ENCODE measurements around the gene IQCE. TPM values are rescaled to one million over a fixed set of nuclear protein-coding genes. Genes with fewer than 3 reads are reported as not detected.

The IQCE gene
- polyA plus RNA-seq, 1 donor from 2014 or later, result 21.2 TPM

DNA sequence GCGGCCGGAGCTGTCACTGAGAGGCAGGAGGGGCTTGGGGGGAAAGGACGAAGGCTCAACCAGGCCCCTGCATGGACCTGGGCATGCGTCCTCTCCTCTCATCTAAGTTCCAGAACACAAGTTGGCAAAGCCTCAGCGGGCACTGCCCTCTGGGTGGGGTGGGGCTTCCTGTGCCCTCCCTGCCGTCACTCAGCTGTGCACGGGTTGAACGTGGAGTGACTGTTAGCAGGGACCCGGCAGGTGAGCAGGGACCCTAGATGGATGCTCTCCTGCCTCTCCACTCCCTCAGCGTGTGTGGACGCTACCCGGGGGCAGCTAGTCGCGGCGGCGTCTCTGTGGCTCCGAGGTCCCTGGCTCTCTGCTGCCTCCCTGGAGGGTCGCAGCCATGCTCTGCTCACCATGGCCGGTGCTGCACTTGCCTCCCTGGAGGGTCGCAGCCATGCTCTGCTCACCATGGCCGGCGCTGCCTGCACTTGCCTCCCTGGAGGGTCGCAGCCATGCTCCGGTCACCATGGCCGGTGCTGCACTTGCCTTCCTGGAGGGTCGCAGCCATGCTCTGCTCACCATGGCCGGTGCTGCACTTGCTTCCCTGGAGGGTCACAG, 36.6 kb downstream of the IQCE start:
- Histone ChIP-seq H3K9me2 (ENCODE audit: insufficient read depth, low read length) (no peaks in the 10 kb centered on the region), H3K9me3 (ENCODE audit: low read length) (no peaks in the 10 kb centered on the region), H3F3A (ENCODE audit: insufficient read depth, low read length, poor library complexity, severe bottlenecking) (no peaks in the 10 kb centered on the region), H3K36me3 (ENCODE audit: insufficient read depth, low read length) (no peaks in the 10 kb centered on the region), H3K27me3 (ENCODE audit: insufficient read depth, low read depth, low read length) (no peaks in the 10 kb centered on the region), H4K20me1 (ENCODE audit: insufficient read depth) (no peaks in the 10 kb centered on the region), H3K4me3 (ENCODE audit: low read length) (no peak overlapping the region), H3K79me2 (replicated peaks; ENCODE audit: insufficient read depth, low read length) (no peaks in the 10 kb centered on the region), H3K27ac (ENCODE audit: low read length) (no peak overlapping the region), H3K4me2 (ENCODE audit: low read length) (no peak overlapping the region), H3K9ac (ENCODE audit: low read length) (no peak overlapping the region), H2AFZ (ENCODE audit: low read depth, low read length) (no peak overlapping the region)
- no peak for TF ChIP-seq EZH2 (IDR thresholded peaks at IDR 0.05; ENCODE audit: borderline replicate concordance, insufficient read depth, low read length, poor library complexity, severe bottlenecking)
- TF ChIP-seq, protein P1, sequence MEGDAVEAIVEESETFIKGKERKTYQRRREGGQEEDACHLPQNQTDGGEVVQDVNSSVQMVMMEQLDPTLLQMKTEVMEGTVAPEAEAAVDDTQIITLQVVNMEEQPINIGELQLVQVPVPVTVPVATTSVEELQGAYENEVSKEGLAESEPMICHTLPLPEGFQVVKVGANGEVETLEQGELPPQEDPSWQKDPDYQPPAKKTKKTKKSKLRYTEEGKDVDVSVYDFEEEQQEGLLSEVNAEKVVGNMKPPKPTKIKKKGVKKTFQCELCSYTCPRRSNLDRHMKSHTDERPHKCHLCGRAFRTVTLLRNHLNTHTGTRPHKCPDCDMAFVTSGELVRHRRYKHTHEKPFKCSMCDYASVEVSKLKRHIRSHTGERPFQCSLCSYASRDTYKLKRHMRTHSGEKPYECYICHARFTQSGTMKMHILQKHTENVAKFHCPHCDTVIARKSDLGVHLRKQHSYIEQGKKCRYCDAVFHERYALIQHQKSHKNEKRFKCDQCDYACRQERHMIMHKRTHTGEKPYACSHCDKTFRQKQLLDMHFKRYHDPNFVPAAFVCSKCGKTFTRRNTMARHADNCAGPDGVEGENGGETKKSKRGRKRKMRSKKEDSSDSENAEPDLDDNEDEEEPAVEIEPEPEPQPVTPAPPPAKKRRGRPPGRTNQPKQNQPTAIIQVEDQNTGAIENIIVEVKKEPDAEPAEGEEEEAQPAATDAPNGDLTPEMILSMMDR (IDR thresholded peaks at IDR 0.05; ENCODE audit: poor library complexity, severe bottlenecking), result no peak
- TF ChIP-seq TAF1 (IDR thresholded peaks at IDR 0.05; ENCODE audit: low read depth), result no peak
- TF ChIP-seq MXI1 (conservative IDR thresholded peaks at IDR 0.05; ENCODE audit: poor library complexity, severe bottlenecking), result no peak
- TF ChIP-seq, protein P2, sequence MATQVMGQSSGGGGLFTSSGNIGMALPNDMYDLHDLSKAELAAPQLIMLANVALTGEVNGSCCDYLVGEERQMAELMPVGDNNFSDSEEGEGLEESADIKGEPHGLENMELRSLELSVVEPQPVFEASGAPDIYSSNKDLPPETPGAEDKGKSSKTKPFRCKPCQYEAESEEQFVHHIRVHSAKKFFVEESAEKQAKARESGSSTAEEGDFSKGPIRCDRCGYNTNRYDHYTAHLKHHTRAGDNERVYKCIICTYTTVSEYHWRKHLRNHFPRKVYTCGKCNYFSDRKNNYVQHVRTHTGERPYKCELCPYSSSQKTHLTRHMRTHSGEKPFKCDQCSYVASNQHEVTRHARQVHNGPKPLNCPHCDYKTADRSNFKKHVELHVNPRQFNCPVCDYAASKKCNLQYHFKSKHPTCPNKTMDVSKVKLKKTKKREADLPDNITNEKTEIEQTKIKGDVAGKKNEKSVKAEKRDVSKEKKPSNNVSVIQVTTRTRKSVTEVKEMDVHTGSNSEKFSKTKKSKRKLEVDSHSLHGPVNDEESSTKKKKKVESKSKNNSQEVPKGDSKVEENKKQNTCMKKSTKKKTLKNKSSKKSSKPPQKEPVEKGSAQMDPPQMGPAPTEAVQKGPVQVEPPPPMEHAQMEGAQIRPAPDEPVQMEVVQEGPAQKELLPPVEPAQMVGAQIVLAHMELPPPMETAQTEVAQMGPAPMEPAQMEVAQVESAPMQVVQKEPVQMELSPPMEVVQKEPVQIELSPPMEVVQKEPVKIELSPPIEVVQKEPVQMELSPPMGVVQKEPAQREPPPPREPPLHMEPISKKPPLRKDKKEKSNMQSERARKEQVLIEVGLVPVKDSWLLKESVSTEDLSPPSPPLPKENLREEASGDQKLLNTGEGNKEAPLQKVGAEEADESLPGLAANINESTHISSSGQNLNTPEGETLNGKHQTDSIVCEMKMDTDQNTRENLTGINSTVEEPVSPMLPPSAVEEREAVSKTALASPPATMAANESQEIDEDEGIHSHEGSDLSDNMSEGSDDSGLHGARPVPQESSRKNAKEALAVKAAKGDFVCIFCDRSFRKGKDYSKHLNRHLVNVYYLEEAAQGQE (IDR thresholded peaks at IDR 0.05; ENCODE audit: borderline replicate concordance), result no peak
- TF ChIP-seq EP300 (conservative IDR thresholded peaks at IDR 0.05; ENCODE audit: poor library complexity, severe bottlenecking), result no peak
- no peak for TF ChIP-seq POLR2AphosphoS5 (IDR thresholded peaks at IDR 0.05)
- TF ChIP-seq SMC3 (conservative IDR thresholded peaks at IDR 0.05; ENCODE audit: poor library complexity), result no peak
- TF ChIP-seq RAD21 (conservative IDR thresholded peaks at IDR 0.05), result no peak

DNA sequence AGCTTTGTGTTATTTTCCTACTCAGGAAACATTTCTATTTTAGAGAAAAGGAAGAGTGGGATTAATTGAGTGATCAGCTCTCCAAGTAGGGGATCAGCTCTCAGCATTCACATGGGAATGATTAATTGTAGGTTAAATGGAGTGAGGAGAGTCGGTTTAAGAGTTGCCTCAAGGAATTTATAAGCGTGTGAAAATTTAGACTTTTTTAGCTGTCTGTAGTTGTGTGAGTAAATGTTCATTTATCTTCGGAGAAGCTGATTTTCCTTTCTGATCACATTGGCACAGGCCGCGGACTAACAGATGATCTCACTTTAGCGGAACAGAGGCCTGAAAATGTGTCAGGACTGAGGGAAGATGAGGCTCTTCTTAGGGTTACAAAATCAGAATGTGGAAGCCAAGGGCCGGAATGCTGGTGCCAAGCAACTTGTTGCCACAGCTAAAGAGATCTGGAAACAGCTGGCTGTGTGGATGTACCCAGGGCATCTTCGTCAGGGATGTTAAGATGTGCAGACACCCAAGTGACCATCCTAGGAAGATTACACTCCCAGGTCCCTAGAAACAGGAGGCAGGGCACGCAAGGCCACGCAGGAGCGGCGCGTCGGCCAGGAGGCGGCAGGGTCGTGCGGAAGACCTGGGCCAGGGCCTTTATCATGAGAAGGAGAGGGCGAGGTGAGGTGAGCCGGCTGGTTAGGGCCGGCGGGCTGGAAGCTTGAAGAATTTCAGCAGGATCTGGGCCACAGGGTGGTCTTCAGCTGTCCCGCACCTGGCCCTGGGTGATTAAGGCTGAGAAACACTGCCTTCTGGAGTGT, 37.9 kb downstream of the IQCE start:
- Histone ChIP-seq H3F3A (ENCODE audit: insufficient read depth, low read length, poor library complexity, severe bottlenecking) (no peaks in the 10 kb centered on the region), H3K9ac (ENCODE audit: low read length) (no peak overlapping the region), H3K4me3 (ENCODE audit: low read length) (no peak overlapping the region), H3K79me2 (replicated peaks; ENCODE audit: insufficient read depth, low read length) (no peaks in the 10 kb centered on the region), H4K20me1 (ENCODE audit: insufficient read depth) (no peaks in the 10 kb centered on the region), H3K27me3 (ENCODE audit: insufficient read depth, low read depth, low read length) (no peaks in the 10 kb centered on the region), H3K9me3 (ENCODE audit: low read length) (no peaks in the 10 kb centered on the region), H3K36me3 (ENCODE audit: insufficient read depth, low read length) (no peaks in the 10 kb centered on the region), H3K27ac (ENCODE audit: low read length) (no peak overlapping the region), H3K9me2 (ENCODE audit: insufficient read depth, low read length) (no peaks in the 10 kb centered on the region), H2AFZ (ENCODE audit: low read depth, low read length) (no peak overlapping the region), H3K4me2 (ENCODE audit: low read length) (no peak overlapping the region)
- no peak for TF ChIP-seq MXI1 (conservative IDR thresholded peaks at IDR 0.05; ENCODE audit: poor library complexity, severe bottlenecking)
- no peak for TF ChIP-seq TAF1 (IDR thresholded peaks at IDR 0.05; ENCODE audit: low read depth)
- TF ChIP-seq EP300 (conservative IDR thresholded peaks at IDR 0.05; ENCODE audit: poor library complexity, severe bottlenecking), result no peak
- TF ChIP-seq, protein P2 (IDR thresholded peaks at IDR 0.05; ENCODE audit: borderline replicate concordance), result no peak
- no peak for TF ChIP-seq POLR2AphosphoS5 (IDR thresholded peaks at IDR 0.05)
- no peak for TF ChIP-seq RAD21 (conservative IDR thresholded peaks at IDR 0.05)
- TF ChIP-seq SMC3 (conservative IDR thresholded peaks at IDR 0.05; ENCODE audit: poor library complexity), result no peak
- no peak for TF ChIP-seq EZH2 (IDR thresholded peaks at IDR 0.05; ENCODE audit: borderline replicate concordance, insufficient read depth, low read length, poor library complexity, severe bottlenecking)
- TF ChIP-seq, protein P1 (IDR thresholded peaks at IDR 0.05; ENCODE audit: poor library complexity, severe bottlenecking), result no peak

All from neural cell (in vitro differentiated cells).